Measurements from ENCODE around the gene NHERF1. TPM values are rescaled to one million over a fixed set of nuclear protein-coding genes. Genes with fewer than 3 reads are reported as not detected.

NHERF1 gene
- total RNA-seq, 2 experiments from 2014 or later, result 73.2 to 116 TPM

- no peak overlapping the region for H3K4me2 ChIP-seq (ENCODE audit: low read length)
- peaks cover 9% of the 10 kb centered on the region; the same call in 1 of the 2 replicates for H3K36me3 ChIP-seq (ENCODE audit: insufficient read depth, low read length)
- H3K9me3 ChIP-seq (ENCODE audit: low read length), result no peaks in the 10 kb centered on the region
- intact Hi-C loops (cut with micrococcal nuclease; ENCODE audit: unreplicated experiment), result no loop called here
- TF ChIP-seq EZH2phosphoT487 (IDR thresholded peaks at IDR 0.05; ENCODE audit: borderline replicate concordance, low read depth, low read length), result no peak
- no peak for TF ChIP-seq CTCF (conservative IDR thresholded peaks at IDR 0.05; ENCODE audit: low read length)
- H4K20me1 ChIP-seq (ENCODE audit: insufficient read depth, low read length), result peaks cover 9% of the 10 kb centered on the region; the same call in 1 of the 2 replicates
- no peak overlapping the region for H2AFZ ChIP-seq (ENCODE audit: low read length)
- no peak overlapping the region for H3K27ac ChIP-seq (ENCODE audit: low read depth, low read length, poor library complexity, severe bottlenecking)
- H3K4me1 ChIP-seq (ENCODE audit: insufficient read depth, low read length, poor library complexity, severe bottlenecking), result peaks cover 19% of the 10 kb centered on the region
- H3K9me2 ChIP-seq (ENCODE audit: insufficient read depth, low read length), result no peaks in the 10 kb centered on the region
- ChIA-PET CTCF (ENCODE audit: unreplicated experiment) (interaction anchor here (0.9 kb wide), 1 partner anchor 101 kb away, joined by 3 read pairs; no protein-coding TSS in a partner anchor), POLR2A (interaction anchor here (0.6 to 1.0 kb wide), 4 partner anchors 9 to 302 kb away, joined by 3 to 6 read pairs (median 4); no protein-coding TSS in a partner anchor)
- H3K79me2 ChIP-seq (ENCODE audit: insufficient read depth, low read depth, low read length), result peaks cover 5% of the 10 kb centered on the region; the same call in 1 of the 2 replicates
- DNase-seq (ENCODE audit: low spot score), result no peak
- H3K4me3 ChIP-seq (ENCODE audit: low read depth, low read length, poor library complexity, severe bottlenecking), result no peak overlapping the region
- BruUV-seq (replicated peaks), result no TSS peak
These were observed 9.8 kb downstream of the NHERF1 start for GRCh38 chr17:74757931-74758847.

GRCh38 chr17:74758848-74759168, 10.4 kb downstream of the NHERF1 start:
- intact Hi-C loops (cut with micrococcal nuclease; ENCODE audit: unreplicated experiment), result loop anchor here (1.0 kb wide), 1 partner anchor 15 kb away; no protein-coding TSS in a partner anchor
- Histone ChIP-seq H3K36me3 (ENCODE audit: insufficient read depth, low read length) (peaks cover 8% of the 10 kb centered on the region; the same call in 1 of the 2 replicates), H3K4me1 (ENCODE audit: insufficient read depth, low read length, poor library complexity, severe bottlenecking) (peaks cover 19% of the 10 kb centered on the region), H3K4me2 (ENCODE audit: low read length) (peak overlapping the region; percentile 3; the same call in 1 of the 2 replicates), H4K20me1 (ENCODE audit: insufficient read depth, low read length) (peaks cover 9% of the 10 kb centered on the region; the same call in 1 of the 2 replicates), H2AFZ (ENCODE audit: low read length) (no peak overlapping the region), H3K27ac (ENCODE audit: low read depth, low read length, poor library complexity, severe bottlenecking) (no peak overlapping the region), H3K9me2 (ENCODE audit: insufficient read depth, low read length) (no peaks in the 10 kb centered on the region), H3K4me3 (ENCODE audit: low read depth, low read length, poor library complexity, severe bottlenecking) (no peak overlapping the region), H3K79me2 (ENCODE audit: insufficient read depth, low read depth, low read length) (peaks cover 5% of the 10 kb centered on the region; the same call in 1 of the 2 replicates), H3K9me3 (ENCODE audit: low read length) (no peaks in the 10 kb centered on the region)
- TF ChIP-seq CTCF (conservative IDR thresholded peaks at IDR 0.05; ENCODE audit: low read length) (no peak), EZH2phosphoT487 (IDR thresholded peaks at IDR 0.05; ENCODE audit: borderline replicate concordance, low read depth, low read length) (no peak)
- CTCF ChIA-PET (ENCODE audit: unreplicated experiment), result interaction anchor here (0.6 to 2.2 kb wide), 4 partner anchors 10 to 115 kb away, joined by 3 to 10 read pairs (median 4); no protein-coding TSS in a partner anchor
- POLR2A ChIA-PET, result interaction anchor here (0.6 to 1.0 kb wide), 3 partner anchors 9 to 471 kb away, joined by 3 to 4 read pairs (median 3); no protein-coding TSS in a partner anchor
- DNase-seq (ENCODE audit: low spot score), result no peak
- no TSS peak for BruUV-seq (replicated peaks)

All from OCI-LY7 (cell line).